Neural progenitor cell (in vitro differentiated cells): ENCODE results near the gene MAPK1. TPM values are rescaled to one million over a fixed set of nuclear protein-coding genes. Genes with fewer than 3 reads are reported as not detected.
A peak's percentile ranks its signal among the peaks of the same experiment; 100 is the strongest.

Experiments
- DNase-seq: peaks from one replicate; pipeline ENCODE4 v3.0.0-alpha.2; 2016; ENCODE audit warnings: low spot score
- H2AFZ ChIP-seq: fragments of 200-600 bp; sonication (generic); replicated peaks from 2 replicates; pipeline ENCODE4 v1.6.1; 2016; ENCODE audit warnings: antibody characterized with exemption
- H3F3A ChIP-seq: fragments of 200-600 bp; sonication (generic); 2 replicates; pipeline ENCODE4 v1.6.1; 2016; ENCODE audit warnings: antibody characterized with exemption, low read depth
- H3K27ac ChIP-seq: fragments of 200-600 bp; sonication (generic); 2 replicates; pipeline ENCODE4 v1.5.1; 2016; ENCODE audit warnings: mild to moderate bottlenecking
- H3K27me3 ChIP-seq: fragments of 200-600 bp; sonication (generic); 2 replicates; pipeline ENCODE4 v1.6.1; 2016; ENCODE audit warnings: mild to moderate bottlenecking, moderate library complexity
- H3K36me3 ChIP-seq: fragments of 200-600 bp; sonication (generic); 2 replicates; pipeline ENCODE4 v1.5.1; 2016
- H3K4me1 ChIP-seq: fragments of 200-600 bp; sonication (generic); 2 replicates; pipeline ENCODE4 v1.6.1; 2016; ENCODE audit warnings: mixed run types
- H3K4me2 ChIP-seq: fragments of 200-600 bp; sonication (generic); 2 replicates; pipeline ENCODE4 v1.6.1; 2016
- H3K4me3 ChIP-seq: fragments of 200-600 bp; sonication (generic); 2 replicates; pipeline ENCODE4 v1.5.1; 2016
- H3K79me2 ChIP-seq: fragments of 200-600 bp; sonication (generic); 2 replicates; pipeline ENCODE4 v1.6.1; 2016; ENCODE audit warnings: low read depth
- H3K9ac ChIP-seq: fragments of 200-600 bp; sonication (generic); 2 replicates; pipeline ENCODE4 v1.6.1; 2016
- H3K9me3 ChIP-seq: fragments of 200-600 bp; sonication (generic); 2 replicates; pipeline ENCODE4 v1.5.1; 2016; ENCODE audit warnings: low read depth
- H4K20me1 ChIP-seq: fragments of 200-600 bp; sonication (generic); 2 replicates; pipeline ENCODE4 v1.6.1; 2016; ENCODE audit warnings: low read depth
- H3K27ac Mint-ChIP-seq: 3 replicates; pipeline ENCODE4 v1.8.0; 2021; ENCODE audit warnings: mixed read lengths
- H3K27me3 Mint-ChIP-seq: 2 replicates; pipeline ENCODE4 v1.8.0; 2022; ENCODE audit warnings: low read depth, mild to moderate bottlenecking, inconsistent platforms, moderate library complexity, mixed read lengths; ENCODE audit not compliant: insufficient read depth
- H3K36me3 Mint-ChIP-seq: 3 replicates; pipeline ENCODE4 v1.8.0; 2021; ENCODE audit warnings: mixed read lengths
- H3K4me1 Mint-ChIP-seq: 3 replicates; pipeline ENCODE4 v1.8.0; 2021; ENCODE audit warnings: mixed read lengths
- H3K4me3 Mint-ChIP-seq: 3 replicates; pipeline ENCODE4 v1.8.0; 2021; ENCODE audit warnings: mild to moderate bottlenecking, moderate library complexity, mixed read lengths
- H3K9me3 Mint-ChIP-seq: 3 replicates; pipeline ENCODE4 v1.8.0; 2020; ENCODE audit warnings: mixed read lengths
- CTCF ChIP-seq: fragments of 200-600 bp; sonication (generic); IDR thresholded peaks from 2 replicates; pipeline ENCODE4 v1.5.1; 2017; ENCODE audit warnings: antibody characterized with exemption, mild to moderate bottlenecking
- EZH2 ChIP-seq: fragments of 200-600 bp; sonication (generic); IDR thresholded peaks from 2 replicates; pipeline ENCODE4 v1.6.1; 2017; ENCODE audit warnings: antibody characterized with exemption, mild to moderate bottlenecking, moderate library complexity
- EZH2phosphoT487 ChIP-seq: fragments of 200-600 bp; sonication (generic); IDR thresholded peaks from 2 replicates; pipeline ENCODE4 v1.6.1; 2017; ENCODE audit warnings: antibody characterized with exemption
- total RNA-seq: library from RNA; depleted of rRNA; stranded (reverse); fragments of >200 nt; gene quantifications from 2 replicates; pipeline ENCODE4 v1.2.3, GENCODE V29; 2015; ENCODE audit warnings: low replicate concordance

The MAPK1 gene
- total RNA-seq, 1 donor from 2014 or later, result 61.4 TPM

DNA sequence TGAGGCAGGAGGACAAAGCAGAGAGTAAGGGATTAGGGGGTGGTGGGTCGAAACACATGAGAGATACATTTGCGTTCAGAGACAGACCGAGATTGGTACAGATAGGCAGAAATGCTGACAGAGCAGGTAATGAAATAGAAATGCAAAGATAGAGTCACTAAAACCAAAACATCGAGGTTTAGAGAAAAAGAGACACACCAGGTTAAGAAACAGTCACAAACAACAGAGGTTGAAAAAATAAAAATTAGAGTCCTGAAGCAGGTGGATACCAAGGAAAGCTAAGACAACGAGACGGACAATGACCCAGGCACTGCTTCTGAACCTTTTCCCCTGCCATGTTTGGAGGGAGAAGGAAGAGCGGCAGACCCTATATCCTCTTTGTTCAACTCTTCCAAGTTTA lies 1.2 kb upstream of the MAPK1 start:
- peaks cover 28% of the 10 kb centered on the region for H3K4me1 ChIP-seq
- peaks cover 34% of the 10 kb centered on the region for H3K79me2 ChIP-seq
- H3K4me1 Mint-ChIP-seq, result peaks cover 30% of the 10 kb centered on the region
- H3K27me3 Mint-ChIP-seq, result peaks cover 3% of the 10 kb centered on the region
- peaks cover 34% of the 10 kb centered on the region for H4K20me1 ChIP-seq
- no peaks in the 10 kb centered on the region for H3K36me3 ChIP-seq
- no peak overlapping the region for H3K4me3 ChIP-seq
- H3K9ac ChIP-seq, result no peak overlapping the region
- H3K27ac ChIP-seq, result no peak overlapping the region
- peaks cover 14% of the 10 kb centered on the region for H3F3A ChIP-seq
- H3K36me3 Mint-ChIP-seq, result peaks cover 5% of the 10 kb centered on the region
- H3K4me2 ChIP-seq, result no peak overlapping the region
- peak overlapping the region; percentile 88 for H3K4me3 Mint-ChIP-seq
- no peaks in the 10 kb centered on the region for H3K27me3 ChIP-seq
- H2AFZ ChIP-seq, result no peak overlapping the region
- H3K9me3 Mint-ChIP-seq, result no peaks in the 10 kb centered on the region
- no peak for DNase-seq
- no peak overlapping the region for H3K27ac Mint-ChIP-seq
- no peaks in the 10 kb centered on the region for H3K9me3 ChIP-seq
- TF ChIP-seq CTCF (no peak), EZH2phosphoT487 (no peak), EZH2 (no peak)

GRCh38 chr22:21866833-21867527 lies 465 bp downstream of the MAPK1 start:
- H3K9me3 ChIP-seq, result no peaks in the 10 kb centered on the region
- Mint-ChIP-seq H3K36me3 (peaks cover 11% of the 10 kb centered on the region), H3K27me3 (peaks cover 3% of the 10 kb centered on the region), H3K27ac (peak overlapping the region; percentile 88), H3K9me3 (no peaks in the 10 kb centered on the region), H3K4me3 (peak overlapping the region; percentile 100), H3K4me1 (peaks cover 37% of the 10 kb centered on the region)
- peaks cover 14% of the 10 kb centered on the region for H3F3A ChIP-seq
- no peaks in the 10 kb centered on the region for H3K27me3 ChIP-seq
- H3K79me2 ChIP-seq, result peaks cover 51% of the 10 kb centered on the region
- no peak overlapping the region for H3K27ac ChIP-seq
- TF ChIP-seq EZH2, result no peak
- no peak for TF ChIP-seq CTCF
- no peak for TF ChIP-seq EZH2phosphoT487
- H2AFZ ChIP-seq, result no peak overlapping the region
- H3K4me2 ChIP-seq, result peak overlapping the region; percentile 97
- no peaks in the 10 kb centered on the region for H3K36me3 ChIP-seq
- peak overlapping the region; percentile 55 for H3K9ac ChIP-seq
- peak overlapping the region; percentile 98 for H3K4me3 ChIP-seq
- H4K20me1 ChIP-seq, result peaks cover 50% of the 10 kb centered on the region
- H3K4me1 ChIP-seq, result peaks cover 31% of the 10 kb centered on the region
- DNase-seq, result peak; percentile 62

DNA sequence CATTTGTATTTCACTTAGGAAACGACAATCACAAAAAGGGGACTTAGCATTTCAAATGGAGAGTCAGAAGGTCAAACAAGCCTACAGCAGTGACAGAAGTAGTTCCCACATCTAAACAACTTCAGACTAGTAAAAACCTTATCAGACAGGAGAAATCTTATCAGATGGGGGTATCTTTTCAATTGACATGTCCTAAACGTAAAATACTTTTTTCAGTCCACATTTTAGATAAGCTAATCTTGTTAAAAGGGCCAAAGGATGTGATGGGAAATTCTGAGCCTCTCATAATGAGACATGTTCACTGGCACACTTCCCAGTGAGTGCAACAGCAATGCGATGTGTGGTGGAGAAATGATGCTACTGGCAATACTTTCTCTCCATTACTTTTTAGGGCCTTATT lies 2.4 kb downstream of the MAPK1 start:
- no peak overlapping the region for H3K27ac Mint-ChIP-seq
- H3K4me2 ChIP-seq, result peak overlapping the region; percentile 97
- H3K27ac ChIP-seq, result no peak overlapping the region
- peaks cover 42% of the 10 kb centered on the region for H3K4me1 ChIP-seq
- H3K4me1 Mint-ChIP-seq, result peaks cover 52% of the 10 kb centered on the region
- peaks cover 16% of the 10 kb centered on the region for H3F3A ChIP-seq
- peak overlapping the region; percentile 100 for H3K4me3 Mint-ChIP-seq
- H4K20me1 ChIP-seq, result peaks cover 70% of the 10 kb centered on the region
- no peak overlapping the region for H3K9ac ChIP-seq
- no peaks in the 10 kb centered on the region for H3K27me3 ChIP-seq
- H3K79me2 ChIP-seq, result peaks cover 70% of the 10 kb centered on the region
- H3K27me3 Mint-ChIP-seq, result peaks cover 5% of the 10 kb centered on the region
- TF ChIP-seq EZH2, result no peak
- no peak for TF ChIP-seq EZH2phosphoT487
- no peak for TF ChIP-seq CTCF
- DNase-seq, result no peak
- no peaks in the 10 kb centered on the region for H3K9me3 ChIP-seq
- H2AFZ ChIP-seq, result no peak overlapping the region
- no peaks in the 10 kb centered on the region for H3K9me3 Mint-ChIP-seq
- peak overlapping the region; percentile 98 for H3K4me3 ChIP-seq
- H3K36me3 Mint-ChIP-seq, result peaks cover 11% of the 10 kb centered on the region
- no peaks in the 10 kb centered on the region for H3K36me3 ChIP-seq
